OCI-LY3 (cell line): ENCODE data around the gene TAF3.

Source experiments
- H2AFZ ChIP-seq: fragments of 200-600, 300-600 bp; shearing (Covaris generic); 2 replicates; pipeline ENCODE4 v1.6.0; 2014; ENCODE audit warnings: antibody characterized with exemption, low read depth, low read length
- H3K27ac ChIP-seq: fragments of 200-600, 300-600 bp; sonication (generic); 2 replicates; pipeline ENCODE4 v1.5.1; 2014; ENCODE audit warnings: mild to moderate bottlenecking, low read length, moderate library complexity, mixed read lengths
- H3K27me3 ChIP-seq: fragments of 200-600, 300-600 bp; sonication (generic); 2 replicates; pipeline ENCODE4 v1.6.1; 2014; ENCODE audit warnings: low read depth, low read length, mixed read lengths
- H3K36me3 ChIP-seq: fragments of 200-600, 300-600 bp; sonication (generic); replicated peaks from 2 replicates; pipeline ENCODE3; 2014; ENCODE audit warnings: low read depth, low read length, mixed read lengths
- H3K4me1 ChIP-seq: fragments of 300-600, 200-600 bp; sonication (generic); 2 replicates; pipeline ENCODE4 v1.6.1; 2014; ENCODE audit warnings: low read length, mixed read lengths
- H3K4me2 ChIP-seq: fragments of 200-600, 300-600 bp; sonication (generic); 2 replicates; pipeline ENCODE4 v1.6.1; 2014; ENCODE audit warnings: low read length, mixed read lengths
- H3K4me3 ChIP-seq: fragments of 300-600, 200-600 bp; sonication (generic); 2 replicates; pipeline ENCODE4 v1.5.1; 2014; ENCODE audit warnings: antibody characterized with exemption, mild to moderate bottlenecking, low read length, moderate library complexity
- H3K79me2 ChIP-seq: fragments of 300-600, 200-600 bp; shearing (Covaris generic); 2 replicates; pipeline ENCODE4 v1.6.1; 2014; ENCODE audit warnings: mild to moderate bottlenecking, low read length, mixed read lengths
- H3K9ac ChIP-seq: fragments of 300-600, 200-600 bp; shearing (Covaris generic); 2 replicates; pipeline ENCODE4 v1.6.0; 2014; ENCODE audit warnings: mild to moderate bottlenecking, low read length, moderate library complexity
- H3K9me3 ChIP-seq: fragments of 200-600, 300-600 bp; shearing (Covaris generic); 2 replicates; pipeline ENCODE4 v1.6.1; 2014; ENCODE audit warnings: low read length, mixed read lengths; ENCODE audit not compliant: insufficient read depth
- H4K20me1 ChIP-seq: fragments of 200-600, 300-600 bp; sonication (generic); 2 replicates; pipeline ENCODE4 v1.6.1; 2016; ENCODE audit warnings: low read length, mixed read lengths; ENCODE audit not compliant: insufficient read depth
- EZH2phosphoT487 ChIP-seq: fragments of 200-600 bp; shearing (Covaris generic); IDR thresholded peaks from 2 replicates; pipeline ENCODE4 v1.6.1; 2018; ENCODE audit warnings: antibody characterized with exemption, mixed run types, low read depth
- TF ChIP-seq, protein P1 (sequence below): fragments of 200-600, 300-600 bp; sonication (generic); IDR thresholded peaks from 2 replicates; pipeline ENCODE4 v1.5.1; 2014; ENCODE audit warnings: antibody characterized with exemption, low read length, low read depth

TAF3 gene

DNA sequence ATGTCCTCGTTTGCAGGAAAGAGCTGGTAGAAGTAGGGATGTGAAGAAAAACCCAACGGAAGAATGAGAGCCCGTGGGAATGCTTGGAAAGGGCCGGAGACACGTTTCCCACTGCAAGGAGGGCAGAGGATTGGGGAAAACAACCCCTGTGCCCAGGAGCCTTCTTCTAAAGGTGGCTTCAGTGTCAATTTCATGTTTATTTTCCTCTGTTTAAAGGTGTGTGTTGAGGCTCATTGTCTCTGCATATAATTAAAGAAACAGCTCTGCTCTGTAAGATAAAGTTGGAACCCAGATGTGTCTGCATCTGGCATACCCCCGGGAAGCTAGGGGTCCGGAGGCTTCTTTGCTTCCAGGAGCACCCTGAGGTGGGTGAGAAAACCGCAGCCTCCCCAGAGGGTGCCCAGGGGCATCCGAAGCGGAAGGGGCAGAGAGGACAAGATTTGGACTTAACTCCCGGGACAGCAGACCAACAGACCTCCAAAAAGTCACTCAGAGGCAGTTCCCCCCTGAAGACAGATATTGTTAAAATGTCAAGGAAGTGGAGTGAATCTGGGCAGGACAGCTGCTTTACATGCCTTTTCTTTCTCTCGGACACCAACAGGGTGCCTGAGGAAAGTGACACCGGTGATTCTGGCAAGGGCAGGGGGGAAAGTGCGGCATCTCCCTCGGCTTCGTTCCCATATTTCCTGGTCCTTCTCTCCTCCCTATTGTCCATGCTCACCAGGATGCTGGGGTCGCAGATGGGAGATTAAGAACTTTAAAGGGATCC lies 227.6 kb downstream of the TAF3 start:
- H3K4me1 ChIP-seq: peaks cover 26% of the 10 kb centered on the region
- no peak overlapping the region for H3K4me3 ChIP-seq
- no peak overlapping the region for H3K27ac ChIP-seq
- H3K27me3 ChIP-seq: peaks cover 8% of the 10 kb centered on the region
- H3K9me3 ChIP-seq: no peaks in the 10 kb centered on the region
- no peaks in the 10 kb centered on the region for H4K20me1 ChIP-seq
- no peaks in the 10 kb centered on the region for H3K79me2 ChIP-seq
- H3K9ac ChIP-seq: no peak overlapping the region
- H2AFZ ChIP-seq: no peak overlapping the region
- H3K4me2 ChIP-seq: no peak overlapping the region
- no peaks in the 10 kb centered on the region for H3K36me3 ChIP-seq
- TF ChIP-seq EZH2phosphoT487: no peak
- TF ChIP-seq, protein P1, sequence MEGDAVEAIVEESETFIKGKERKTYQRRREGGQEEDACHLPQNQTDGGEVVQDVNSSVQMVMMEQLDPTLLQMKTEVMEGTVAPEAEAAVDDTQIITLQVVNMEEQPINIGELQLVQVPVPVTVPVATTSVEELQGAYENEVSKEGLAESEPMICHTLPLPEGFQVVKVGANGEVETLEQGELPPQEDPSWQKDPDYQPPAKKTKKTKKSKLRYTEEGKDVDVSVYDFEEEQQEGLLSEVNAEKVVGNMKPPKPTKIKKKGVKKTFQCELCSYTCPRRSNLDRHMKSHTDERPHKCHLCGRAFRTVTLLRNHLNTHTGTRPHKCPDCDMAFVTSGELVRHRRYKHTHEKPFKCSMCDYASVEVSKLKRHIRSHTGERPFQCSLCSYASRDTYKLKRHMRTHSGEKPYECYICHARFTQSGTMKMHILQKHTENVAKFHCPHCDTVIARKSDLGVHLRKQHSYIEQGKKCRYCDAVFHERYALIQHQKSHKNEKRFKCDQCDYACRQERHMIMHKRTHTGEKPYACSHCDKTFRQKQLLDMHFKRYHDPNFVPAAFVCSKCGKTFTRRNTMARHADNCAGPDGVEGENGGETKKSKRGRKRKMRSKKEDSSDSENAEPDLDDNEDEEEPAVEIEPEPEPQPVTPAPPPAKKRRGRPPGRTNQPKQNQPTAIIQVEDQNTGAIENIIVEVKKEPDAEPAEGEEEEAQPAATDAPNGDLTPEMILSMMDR: no peak

DNA sequence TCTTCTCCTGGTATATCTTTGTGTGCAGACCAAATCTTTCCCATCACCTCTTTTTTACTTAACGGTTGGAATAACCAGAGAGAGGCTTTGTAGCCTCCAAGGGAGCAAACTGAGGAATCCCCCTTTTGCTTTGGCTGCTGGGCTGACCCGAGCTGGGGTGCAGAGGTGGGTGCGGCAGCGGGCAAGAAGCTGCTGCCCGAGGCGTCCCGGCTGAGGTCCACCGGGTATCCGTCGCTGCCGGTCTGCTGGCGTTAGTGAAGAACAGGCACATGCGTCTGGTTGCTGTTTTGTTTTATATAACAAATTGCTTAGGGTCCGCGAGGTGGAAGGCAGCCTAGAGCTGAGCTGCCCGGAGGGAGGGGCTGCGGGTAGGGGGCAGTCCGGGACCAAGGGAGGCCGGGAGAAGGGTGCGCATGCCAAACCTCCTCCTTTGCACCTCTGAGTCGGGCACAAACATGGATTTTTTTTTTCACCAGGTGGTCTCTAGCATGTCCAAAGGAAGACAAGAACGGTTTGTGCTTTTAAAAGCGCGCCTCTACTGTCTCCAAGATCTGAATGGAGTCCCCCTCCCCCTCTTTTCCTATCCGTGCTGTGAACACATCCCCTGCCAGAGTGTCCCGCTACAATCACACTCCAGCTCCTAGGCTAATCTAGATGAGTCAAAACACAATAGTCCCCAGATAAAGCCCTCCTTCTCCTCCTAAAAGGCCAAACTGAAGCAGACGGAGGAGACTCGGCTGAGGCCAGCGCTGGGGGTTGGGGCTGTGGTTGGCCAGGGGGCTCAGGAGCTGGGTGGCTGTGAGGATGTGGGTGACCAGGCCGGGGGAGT lies 229.4 kb downstream of the TAF3 start:
- H3K4me2 ChIP-seq: 0 out of 2 replicates have a peak overlapping the region, but pooled peaks have one; percentile 82

DNA sequence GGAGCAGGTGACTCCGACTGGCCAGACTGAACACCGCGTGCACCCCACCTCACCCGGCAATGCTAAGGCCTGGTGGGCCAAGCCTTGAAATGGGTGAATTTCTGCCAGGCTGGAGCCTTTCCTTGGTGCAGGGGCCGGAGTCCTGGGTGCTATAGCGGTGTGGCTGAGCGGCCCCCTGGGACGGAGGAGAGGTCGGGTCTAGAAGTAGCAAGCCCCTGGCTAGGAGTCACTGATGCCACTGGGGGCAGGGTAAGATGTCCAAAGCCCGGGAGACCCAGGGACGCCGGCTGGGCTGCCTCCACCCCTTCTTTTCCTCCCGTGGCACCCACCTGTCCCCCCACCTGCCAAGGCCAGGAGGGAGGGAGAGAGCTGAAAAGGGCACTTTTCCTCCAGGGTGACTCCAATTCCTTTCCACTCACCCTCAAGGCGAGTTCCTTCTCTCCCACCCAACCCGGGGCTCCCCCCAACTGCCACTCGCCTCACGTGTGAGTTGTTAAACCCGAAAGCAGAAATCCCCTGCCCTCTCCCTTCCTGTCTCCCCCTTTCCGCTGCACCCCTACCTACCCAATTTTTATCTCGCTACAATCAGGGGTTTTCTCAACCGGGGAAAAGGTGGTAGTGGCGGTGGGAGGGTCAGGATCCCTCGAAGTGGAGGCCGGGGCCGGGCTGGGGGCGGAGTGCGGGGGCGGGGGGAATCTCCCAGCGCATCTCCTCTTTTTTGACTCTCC lies 230.1 kb downstream of the TAF3 start:
- no peak overlapping the region for H3K27ac ChIP-seq
- no peaks in the 10 kb centered on the region for H3K27me3 ChIP-seq
- peak overlapping the region; percentile 82 for H3K4me2 ChIP-seq
- peak overlapping the region; percentile 58 for H3K4me3 ChIP-seq
- H2AFZ ChIP-seq: no peak overlapping the region
- TF ChIP-seq, protein P1: no peak
- no peak for TF ChIP-seq EZH2phosphoT487
- H3K9me3 ChIP-seq: no peaks in the 10 kb centered on the region
- H4K20me1 ChIP-seq: no peaks in the 10 kb centered on the region
- H3K4me1 ChIP-seq: peaks cover 18% of the 10 kb centered on the region
- peak overlapping the region; percentile 11; the same call in 1 of the 2 replicates for H3K9ac ChIP-seq
- no peaks in the 10 kb centered on the region for H3K79me2 ChIP-seq
- no peaks in the 10 kb centered on the region for H3K36me3 ChIP-seq

More for the DNA sequence above, 229.4 kb downstream of the TAF3 start:
- Histone ChIP-seq H4K20me1 (no peaks in the 10 kb centered on the region), H3K27ac (no peak overlapping the region), H3K9me3 (no peaks in the 10 kb centered on the region), H3K27me3 (no peaks in the 10 kb centered on the region), H3K79me2 (no peaks in the 10 kb centered on the region), H3K9ac (no peak overlapping the region), H3K4me1 (peaks cover 20% of the 10 kb centered on the region), H3K36me3 (no peaks in the 10 kb centered on the region), H2AFZ (no peak overlapping the region), H3K4me3 (no peak overlapping the region)
- no peak for TF ChIP-seq EZH2phosphoT487
- TF ChIP-seq, protein P1: no peak
